ENCODE data around the gene TSNAX. TPM values are rescaled to one million over a fixed set of nuclear protein-coding genes. Genes with fewer than 3 reads are reported as not detected.

TSNAX gene
- total RNA-seq, 1 experiment from 2014 or later: 38.0 TPM

- H3K9me3 Mint-ChIP-seq: no peaks in the 10 kb centered on the region
- ChIA-PET CTCF (no interaction called here), POLR2A (no interaction called here)
Observed at GRCh38 chr1:231515748-231516147, 12.7 kb upstream of the TSNAX start.

GRCh38 chr1:231517076-231517475 is 11.4 kb upstream of the TSNAX start:
- Mint-ChIP-seq H3K9me3 (no peaks in the 10 kb centered on the region), H3K4me1 (peaks cover 13% of the 10 kb centered on the region), H3K4me3 (no peak overlapping the region), H3K36me3 (no peaks in the 10 kb centered on the region), H3K27ac (no peak overlapping the region), H3K27me3 (ENCODE audit: low read depth) (peaks cover 4% of the 10 kb centered on the region)
- ChIA-PET POLR2A (no interaction called here), CTCF (no interaction called here)
- ATAC-seq (no peak), DNase-seq (ENCODE audit: low spot score) (no peak)
- TF ChIP-seq MAX (CRISPR knock-in tag; IDR thresholded peaks at IDR 0.05) (no peak), NFYB (CRISPR knock-in tag; conservative IDR thresholded peaks at IDR 0.05; ENCODE audit: low read depth) (no peak), JAZF1 (CRISPR knock-in tag; IDR thresholded peaks at IDR 0.05) (no peak), GRHL2 (CRISPR knock-in tag; IDR thresholded peaks at IDR 0.05; ENCODE audit: insufficient replicate concordance, severe bottlenecking) (no peak), CBFB (CRISPR knock-in tag; IDR thresholded peaks at IDR 0.05; ENCODE audit: low read depth) (no peak), ZNF317 (CRISPR knock-in tag; IDR thresholded peaks at IDR 0.05; ENCODE audit: borderline replicate concordance, low read depth) (no peak), ZNF281 (CRISPR knock-in tag; IDR thresholded peaks at IDR 0.05) (no peak), E2F5 (CRISPR knock-in tag; IDR thresholded peaks at IDR 0.05) (no peak), ZNF671 (CRISPR knock-in tag; IDR thresholded peaks at IDR 0.05) (no peak)
- TF ChIP-seq, protein P1, sequence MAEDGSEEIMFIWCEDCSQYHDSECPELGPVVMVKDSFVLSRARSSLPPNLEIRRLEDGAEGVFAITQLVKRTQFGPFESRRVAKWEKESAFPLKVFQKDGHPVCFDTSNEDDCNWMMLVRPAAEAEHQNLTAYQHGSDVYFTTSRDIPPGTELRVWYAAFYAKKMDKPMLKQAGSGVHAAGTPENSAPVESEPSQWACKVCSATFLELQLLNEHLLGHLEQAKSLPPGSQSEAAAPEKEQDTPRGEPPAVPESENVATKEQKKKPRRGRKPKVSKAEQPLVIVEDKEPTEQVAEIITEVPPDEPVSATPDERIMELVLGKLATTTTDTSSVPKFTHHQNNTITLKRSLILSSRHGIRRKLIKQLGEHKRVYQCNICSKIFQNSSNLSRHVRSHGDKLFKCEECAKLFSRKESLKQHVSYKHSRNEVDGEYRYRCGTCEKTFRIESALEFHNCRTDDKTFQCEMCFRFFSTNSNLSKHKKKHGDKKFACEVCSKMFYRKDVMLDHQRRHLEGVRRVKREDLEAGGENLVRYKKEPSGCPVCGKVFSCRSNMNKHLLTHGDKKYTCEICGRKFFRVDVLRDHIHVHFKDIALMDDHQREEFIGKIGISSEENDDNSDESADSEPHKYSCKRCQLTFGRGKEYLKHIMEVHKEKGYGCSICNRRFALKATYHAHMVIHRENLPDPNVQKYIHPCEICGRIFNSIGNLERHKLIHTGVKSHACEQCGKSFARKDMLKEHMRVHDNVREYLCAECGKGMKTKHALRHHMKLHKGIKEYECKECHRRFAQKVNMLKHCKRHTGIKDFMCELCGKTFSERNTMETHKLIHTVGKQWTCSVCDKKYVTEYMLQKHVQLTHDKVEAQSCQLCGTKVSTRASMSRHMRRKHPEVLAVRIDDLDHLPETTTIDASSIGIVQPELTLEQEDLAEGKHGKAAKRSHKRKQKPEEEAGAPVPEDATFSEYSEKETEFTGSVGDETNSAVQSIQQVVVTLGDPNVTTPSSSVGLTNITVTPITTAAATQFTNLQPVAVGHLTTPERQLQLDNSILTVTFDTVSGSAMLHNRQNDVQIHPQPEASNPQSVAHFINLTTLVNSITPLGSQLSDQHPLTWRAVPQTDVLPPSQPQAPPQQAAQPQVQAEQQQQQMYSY (CRISPR knock-in tag; IDR thresholded peaks at IDR 0.05): no peak

More at GRCh38 chr1:231515748-231516147, 12.7 kb upstream of the TSNAX start:
- TF ChIP-seq ELF4 (CRISPR knock-in tag; IDR thresholded peaks at IDR 0.05; ENCODE audit: low read depth): no peak
- no peak for TF ChIP-seq IRF1 (CRISPR knock-in tag; IDR thresholded peaks at IDR 0.05)
- no peak for TF ChIP-seq ATF6 (CRISPR knock-in tag; IDR thresholded peaks at IDR 0.05)
- Mint-ChIP-seq H3K36me3 (no peaks in the 10 kb centered on the region), H3K27me3 (ENCODE audit: low read depth) (peaks cover 4% of the 10 kb centered on the region), H3K27ac (no peak overlapping the region), H3K4me3 (no peak overlapping the region), H3K4me1 (peaks cover 13% of the 10 kb centered on the region)
- DNase-seq (ENCODE audit: low spot score): no peak
- ATAC-seq: no peak

All from WTC11 (cell line).